Transverse colon (tissue), 3 donors: ENCODE measurements around the gene REV1.

Experiments
- CTCF ChIP-seq, 5 experiments: fragments of 200-600 bp in 3 of 5; fragments of 450-650 bp in 2 of 5; sonication (generic) in 3 of 5; IDR thresholded peaks; 1 replicate in 2 of 5; 2 replicates in 3 of 5; pipeline ENCODE4 v1.5.1; 2016 to 2017; ENCODE audit warnings: antibody characterized with exemption in 5 of 5, inconsistent platforms in 3 of 5, mild to moderate bottlenecking in 2 of 5, moderate library complexity in 1 of 5
- POLR2A ChIP-seq: fragments of 450-650 bp; IDR thresholded peaks from one replicate; pipeline ENCODE4 v1.6.1; 2016; ENCODE audit warnings: antibody characterized with exemption, mild to moderate bottlenecking, moderate library complexity

DNA sequence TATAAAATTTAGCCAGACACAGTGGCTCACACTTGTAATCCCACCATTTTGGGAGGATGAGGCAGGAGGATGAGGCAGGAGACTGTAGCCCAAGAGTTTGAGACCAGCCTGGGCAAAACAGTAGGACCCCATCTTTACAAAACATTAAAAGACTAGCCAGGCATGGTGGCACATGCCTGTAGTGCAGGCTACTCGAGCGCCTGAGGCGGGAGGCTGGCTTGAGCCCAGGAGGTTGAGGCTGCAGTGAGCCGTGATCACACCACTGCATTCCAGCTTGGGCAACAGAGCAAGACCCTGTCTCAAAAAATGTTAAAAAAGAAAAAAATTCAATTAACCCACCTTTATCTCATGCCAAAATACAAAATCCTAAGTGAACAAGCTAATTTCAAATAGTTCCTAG is 4.0 kb downstream of the REV1 start:
- TF ChIP-seq CTCF (IDR thresholded peaks at IDR 0.05) (no peak), POLR2A (no peak)
